GM12865 (cell line): ENCODE data around the gene RTL1.

ENCODE experiments used
- DNase-seq: peaks from one replicate; pipeline ENCODE4 v3.0.0; 2010; ENCODE audit warnings: low read depth
- H3K4me3 ChIP-seq: 2 replicates; pipeline ENCODE4 v1.5.1; 2011; ENCODE audit warnings: mild to moderate bottlenecking, low read depth, low read length, control low read depth
- CTCF ChIP-seq: IDR thresholded peaks from 2 replicates; pipeline ENCODE4 v1.5.1; 2011; ENCODE audit warnings: low read length, control low read depth, low read depth, inconsistent platforms; ENCODE audit not compliant: insufficient read depth; ENCODE audit errors: missing control alignments

Gene RTL1

GRCh38 chr14:100898465-100898864 lies 5.1 kb downstream of the RTL1 start:
- DNase-seq: no peak
- TF ChIP-seq CTCF: no peak
- no peak overlapping the region for H3K4me3 ChIP-seq

GRCh38 chr14:100896369-100897060 lies 7.0 kb downstream of the RTL1 start:
- no peak overlapping the region for H3K4me3 ChIP-seq
- DNase-seq: no peak
- no peak for TF ChIP-seq CTCF

- TF ChIP-seq CTCF: no peak
- DNase-seq: no peak
- no peak overlapping the region for H3K4me3 ChIP-seq
Observed at GRCh38 chr14:100895411-100895810, 8.1 kb downstream of the RTL1 start.

DNA sequence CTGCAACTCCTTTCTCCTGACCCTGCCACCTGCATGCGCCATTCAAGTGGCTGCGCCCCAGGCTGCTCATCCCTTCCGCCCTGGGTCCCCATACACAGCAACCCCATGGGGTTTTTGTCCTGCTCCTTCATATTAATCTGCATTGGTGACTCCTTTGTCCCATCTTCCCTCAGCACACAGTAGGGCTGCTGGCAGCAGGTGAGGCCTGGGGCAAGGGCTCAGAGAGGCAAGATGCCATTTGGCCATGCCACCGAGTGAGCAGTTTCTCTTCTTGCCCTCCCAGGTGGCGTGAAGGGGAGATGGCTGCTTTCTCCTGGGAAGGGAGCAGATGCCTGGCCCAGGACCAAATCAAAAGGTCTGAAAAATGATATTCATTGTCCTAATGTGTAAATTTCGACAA lies 9.1 kb downstream of the RTL1 start:
- no peak for TF ChIP-seq CTCF
- DNase-seq: no peak
- no peak overlapping the region for H3K4me3 ChIP-seq

DNA sequence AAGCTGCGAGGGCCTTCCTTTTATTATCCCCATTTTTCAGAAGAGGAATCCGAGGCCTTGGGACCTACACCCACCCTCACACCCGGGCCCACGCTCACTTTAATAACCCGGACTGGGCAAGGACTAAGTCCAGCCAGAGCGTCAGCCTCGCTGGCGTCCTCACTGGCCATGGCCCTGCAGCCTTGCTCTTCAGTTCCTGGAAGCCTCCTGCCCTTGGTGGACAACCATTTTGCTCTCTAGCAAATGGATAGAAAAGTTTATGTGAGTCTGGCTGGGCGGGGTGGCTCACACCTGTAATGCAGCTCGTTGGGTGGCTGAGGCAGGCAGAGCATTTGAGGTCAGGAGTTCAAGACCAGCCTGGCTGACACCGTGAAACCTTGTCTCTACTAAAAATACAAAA lies 9.8 kb downstream of the RTL1 start:
- TF ChIP-seq CTCF: no peak
- DNase-seq: no peak
- H3K4me3 ChIP-seq: no peak overlapping the region

DNA sequence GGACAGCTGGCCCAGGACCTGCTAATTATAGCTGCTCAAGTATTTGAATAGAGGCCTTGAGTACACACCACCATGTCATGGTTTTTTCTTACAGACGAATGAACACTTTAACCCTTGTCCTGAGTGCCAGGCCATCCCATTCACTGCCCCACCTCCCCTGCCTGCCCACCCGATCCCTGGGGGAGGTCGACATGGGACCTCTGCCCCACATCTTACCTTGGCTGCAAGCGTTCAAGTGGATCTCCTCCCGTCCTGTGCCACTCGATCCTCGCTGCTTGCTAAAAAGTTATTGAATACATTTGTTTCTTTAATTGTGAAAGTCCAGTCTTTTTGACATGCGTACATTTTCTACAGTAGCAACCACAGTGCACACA lies 10.3 kb downstream of the RTL1 start:
- no peak overlapping the region for H3K4me3 ChIP-seq
- TF ChIP-seq CTCF: no peak
- DNase-seq: no peak
